NCI-H1092 (cell line): ENCODE data around the gene DNAJC5.

Source experiments
- DNase-seq: peaks from one replicate; lab custom pipeline; 2025; lab: John Stamatoyannopoulos, UW

DNAJC5 gene

DNA sequence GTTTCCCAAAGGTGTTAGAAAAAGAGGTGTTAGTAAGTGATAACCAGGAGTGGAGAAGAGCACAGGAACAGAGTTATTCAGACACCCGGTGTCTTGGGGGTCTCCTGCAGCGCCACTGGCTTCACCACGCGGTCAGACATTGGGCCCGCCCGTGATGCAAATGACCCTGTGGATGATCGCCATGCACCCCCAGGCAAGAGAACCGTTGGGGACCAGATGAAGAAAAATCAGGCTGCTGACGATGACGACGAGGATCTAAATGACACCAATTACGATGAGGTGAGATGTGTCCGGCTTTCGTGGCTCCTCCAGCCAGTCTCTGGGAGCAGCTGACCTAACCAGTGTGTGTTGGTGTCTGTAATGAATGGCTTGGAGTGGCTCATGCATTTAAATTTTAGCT is 88.0 kb downstream of the DNAJC5 start:
- DNase-seq = no peak
